Measurements from ENCODE around the gene ADH1C.

The ADH1C gene

GRCh38 chr4:99341426-99341825, 11.1 kb downstream of the ADH1C start:
- H3K27ac ChIP-seq (ENCODE audit: low read depth, low read length, poor library complexity, severe bottlenecking), result no peak overlapping the region
- no peak overlapping the region for H2AFZ ChIP-seq (ENCODE audit: low read length)
- H3K4me1 ChIP-seq (ENCODE audit: insufficient read depth, low read length, severe bottlenecking), result no peaks in the 10 kb centered on the region
- H3F3A ChIP-seq (ENCODE audit: insufficient read depth, low read length), result no peaks in the 10 kb centered on the region
- H3K9me3 ChIP-seq (ENCODE audit: low read length), result no peaks in the 10 kb centered on the region
- no peak for TF ChIP-seq EZH2 (IDR thresholded peaks at IDR 0.05; ENCODE audit: borderline replicate concordance, low read length)
- no peak for TF ChIP-seq CTCF (IDR thresholded peaks at IDR 0.05; ENCODE audit: low read length)
- no peaks in the 10 kb centered on the region for H3K79me2 ChIP-seq (ENCODE audit: insufficient read depth, low read length)
- H3K4me3 ChIP-seq (ENCODE audit: low read depth, low read length, poor library complexity, severe bottlenecking), result no peak overlapping the region
- H4K20me1 ChIP-seq (ENCODE audit: insufficient read depth, low read length), result no peaks in the 10 kb centered on the region
- no peak overlapping the region for H3K4me2 ChIP-seq (ENCODE audit: low read length)
- no peaks in the 10 kb centered on the region for H3K9me2 ChIP-seq (ENCODE audit: low read depth, low read length)
- no peaks in the 10 kb centered on the region for H3K36me3 ChIP-seq (ENCODE audit: insufficient read depth, low read length)
- no peaks in the 10 kb centered on the region for H3K27me3 ChIP-seq (ENCODE audit: insufficient read depth, low read length)
- H3K9ac ChIP-seq (ENCODE audit: low read length), result no peak overlapping the region

GRCh38 chr4:99339172-99339571, 13.4 kb downstream of the ADH1C start:
- Histone ChIP-seq H4K20me1 (ENCODE audit: insufficient read depth, low read length) (no peaks in the 10 kb centered on the region), H3K9ac (ENCODE audit: low read length) (no peak overlapping the region), H3K27ac (ENCODE audit: low read depth, low read length, poor library complexity, severe bottlenecking) (no peak overlapping the region), H3K9me3 (ENCODE audit: low read length) (no peaks in the 10 kb centered on the region), H2AFZ (ENCODE audit: low read length) (no peak overlapping the region), H3F3A (ENCODE audit: insufficient read depth, low read length) (no peaks in the 10 kb centered on the region), H3K9me2 (ENCODE audit: low read depth, low read length) (no peaks in the 10 kb centered on the region), H3K27me3 (ENCODE audit: insufficient read depth, low read length) (no peaks in the 10 kb centered on the region), H3K36me3 (ENCODE audit: insufficient read depth, low read length) (no peaks in the 10 kb centered on the region), H3K4me2 (ENCODE audit: low read length) (no peak overlapping the region), H3K4me1 (ENCODE audit: insufficient read depth, low read length, severe bottlenecking) (no peaks in the 10 kb centered on the region), H3K79me2 (ENCODE audit: insufficient read depth, low read length) (no peaks in the 10 kb centered on the region), H3K4me3 (ENCODE audit: low read depth, low read length, poor library complexity, severe bottlenecking) (no peak overlapping the region)
- TF ChIP-seq CTCF (IDR thresholded peaks at IDR 0.05; ENCODE audit: low read length) (no peak), EZH2 (IDR thresholded peaks at IDR 0.05; ENCODE audit: borderline replicate concordance, low read length) (no peak)

GRCh38 chr4:99336553-99336952, 16.0 kb downstream of the ADH1C start:
- Histone ChIP-seq H3K9ac (ENCODE audit: low read length) (no peak overlapping the region), H3K9me2 (ENCODE audit: low read depth, low read length) (no peaks in the 10 kb centered on the region), H3K4me1 (ENCODE audit: insufficient read depth, low read length, severe bottlenecking) (no peaks in the 10 kb centered on the region), H3F3A (ENCODE audit: insufficient read depth, low read length) (no peaks in the 10 kb centered on the region), H3K4me2 (ENCODE audit: low read length) (no peak overlapping the region), H3K4me3 (ENCODE audit: low read depth, low read length, poor library complexity, severe bottlenecking) (no peak overlapping the region), H3K27ac (ENCODE audit: low read depth, low read length, poor library complexity, severe bottlenecking) (no peak overlapping the region), H3K79me2 (ENCODE audit: insufficient read depth, low read length) (no peaks in the 10 kb centered on the region), H4K20me1 (ENCODE audit: insufficient read depth, low read length) (no peaks in the 10 kb centered on the region), H3K9me3 (ENCODE audit: low read length) (no peaks in the 10 kb centered on the region), H3K27me3 (ENCODE audit: insufficient read depth, low read length) (no peaks in the 10 kb centered on the region), H2AFZ (ENCODE audit: low read length) (no peak overlapping the region), H3K36me3 (ENCODE audit: insufficient read depth, low read length) (no peaks in the 10 kb centered on the region)
- TF ChIP-seq CTCF (IDR thresholded peaks at IDR 0.05; ENCODE audit: low read length), result no peak
- TF ChIP-seq EZH2 (IDR thresholded peaks at IDR 0.05; ENCODE audit: borderline replicate concordance, low read length), result no peak

Data from OCI-LY1 (cell line).